K562 (cell line): ENCODE measurements around the gene TTC5. TPM values are rescaled to one million over a fixed set of nuclear protein-coding genes. Genes with fewer than 3 reads are reported as not detected.
"Not testable (repeated sequence)": the region's sequence is repeated elsewhere in the genome, so short reads cannot be mapped to it uniquely, and the experiment has no call there.

Experiments
- ATAC-seq: fragments of 200-7000 bp; cut with Tn5 transposase; 3 replicates; pipeline ENCODE4 v1.9.1; 2020; ENCODE audit warnings: moderate library complexity
- BruUV-seq: library from RNA; stranded (reverse); fragments of 400-500 nt; replicated peaks from 2 replicates; lab custom pipeline; 2021; lab: Mats Ljungman, UMichigan
- CTCF ChIA-PET: fragments of 300-600 bp; formaldehyde crosslinking; extraction: SDS; loops from one replicate; lab custom pipeline; 2021; ENCODE audit warnings: low intra/inter-chr PET ratio; lab: Yijun Ruan, JAX
- POLR2A ChIA-PET: fragments of 300-600, 350-650 bp; sonication (Branson Sonifier 250); formaldehyde crosslinking; extraction: SDS; loops from one replicate; lab custom pipeline; 2021; ENCODE audit warnings: antibody characterized with exemption, inconsistent platforms; lab: Yijun Ruan, JAX
- DNase-seq, 4 experiments: peaks; one replicate each; pipeline versions ENCODE4 v3.0.0 to v3.0.0-alpha.2; 2011 to 2018; ENCODE audit warnings: low spot score in 3 of 4, mixed read lengths in 3 of 4; ENCODE audit errors: extremely low read depth in 1 of 4
- FAIRE-seq: peaks from 2 replicates; lab custom pipeline; 2011; peaks lifted over from hg19 to GRCh38; lab: Jason Lieb, UNC
- H2AFZ ChIP-seq: 2 replicates; pipeline ENCODE4 v1.6.0; 2011; ENCODE audit warnings: low read depth, low read length, control low read depth, inconsistent platforms
- H3K27ac ChIP-seq: fragments of 200-600 bp; 3 replicates; pipeline ENCODE4 v1.8.0; 2011; ENCODE audit warnings: low read depth, mild to moderate bottlenecking, control low read depth, inconsistent platforms, low read length, moderate library complexity, mixed read lengths; ENCODE audit errors: extremely low read depth
- H3K27me3 ChIP-seq, 2 experiments: fragments of 300-600 bp in 1 of 2; 2 replicates in 1 of 2; 3 replicates in 1 of 2; pipeline versions ENCODE4 v1.6.0 to v1.8.0; 2011; ENCODE audit warnings: inconsistent platforms in 2 of 2, low read length in 2 of 2, mild to moderate bottlenecking in 1 of 2, mixed read lengths in 1 of 2, moderate library complexity in 1 of 2; ENCODE audit not compliant: control insufficient read depth in 2 of 2, insufficient read depth in 2 of 2
- H3K36me3 ChIP-seq: fragments of 300-600 bp; 3 replicates; pipeline ENCODE4 v1.8.0; 2011; ENCODE audit warnings: mild to moderate bottlenecking, low read length, inconsistent platforms; ENCODE audit not compliant: control insufficient read depth, insufficient read depth
- H3K4me1 ChIP-seq, 2 experiments: fragments of 200-600 bp in 1 of 2; replicated peaks in 1 of 2; 2 replicates in 1 of 2; 3 replicates in 1 of 2; pipeline versions ENCODE4 v1.5.1 to v1.8.0; 2011; ENCODE audit warnings: inconsistent platforms in 2 of 2, low read length in 2 of 2, mild to moderate bottlenecking in 1 of 2, mixed read lengths in 1 of 2, moderate library complexity in 1 of 2; ENCODE audit not compliant: control insufficient read depth in 2 of 2, insufficient read depth in 2 of 2
- H3K4me2 ChIP-seq: 2 replicates; pipeline ENCODE4 v1.6.1; 2011; ENCODE audit warnings: low read length, control low read depth, inconsistent platforms, mixed read lengths; ENCODE audit not compliant: insufficient read depth
- H3K4me3 ChIP-seq: fragments of 200-600 bp; sonication (generic), shearing (Covaris generic); 2 replicates; pipeline ENCODE4 v1.5.1; 2016; ENCODE audit warnings: control low read depth, inconsistent platforms
- H3K79me2 ChIP-seq: fragments of 200-600 bp; 3 replicates; pipeline ENCODE4 v1.8.0; 2011; ENCODE audit warnings: low read length, inconsistent platforms; ENCODE audit not compliant: control insufficient read depth, insufficient read depth
- H3K9ac ChIP-seq, 2 experiments: 2 replicates each; pipeline versions ENCODE4 v1.6.0 to v1.6.1; 2011; ENCODE audit warnings: low read depth in 2 of 2, low read length in 2 of 2, control low read depth in 1 of 2, inconsistent platforms in 1 of 2, mild to moderate bottlenecking in 1 of 2, mixed read lengths in 1 of 2; ENCODE audit not compliant: insufficient read depth in 1 of 2
- H3K9me1 ChIP-seq: one replicate; pipeline ENCODE4 v1.6.0; 2011; ENCODE audit warnings: inconsistent platforms, mild to moderate bottlenecking, low read length, moderate library complexity; ENCODE audit not compliant: control insufficient read depth, insufficient read depth
- H3K9me3 ChIP-seq: replicated peaks from 2 replicates; pipeline ENCODE4 v1.5.1; 2011; ENCODE audit warnings: low read depth, low read length, inconsistent platforms; ENCODE audit not compliant: control insufficient read depth, insufficient read depth
- H4K20me1 ChIP-seq: replicated peaks from 2 replicates; pipeline ENCODE4 v1.6.1; 2011; ENCODE audit warnings: low read length, inconsistent platforms, mixed read lengths; ENCODE audit not compliant: control insufficient read depth, insufficient read depth
- USF2 ChIP-seq: sonication (generic); formaldehyde crosslinking; IDR thresholded peaks from 2 replicates; pipeline ENCODE4 v1.5.0; 2020; ENCODE audit warnings: missing genetic modification reagents
- ZNF707 ChIP-seq: fragments of 250-450 bp; sonication (Bioruptor Pico); conservative IDR thresholded peaks from 2 replicates; pipeline ENCODE4 v1.8.0; 2022; ENCODE audit warnings: inconsistent platforms, mild to moderate bottlenecking, moderate library complexity
- WGBS: fragments of 100-300 bp; shearing (Covaris generic); methylation state at CpG from one replicate; pipeline ENCODE4 v1.1.6; 2016; ENCODE audit warnings: low coverage, mixed read lengths; ENCODE audit not compliant: insufficient coverage; ENCODE audit errors: missing lambda C conversion rate; 5-methylcytosine and 5-hydroxymethylcytosine counted together
- in situ Hi-C: fragments of 300-500 bp; cut with MboI; formaldehyde crosslinking; loops from 4 replicates; pipeline ENCODE4 v1.15.0; 2018; ENCODE audit warnings: inconsistent platforms, mixed read lengths
- intact Hi-C: fragments of 100-400 bp; cut with micrococcal nuclease; formaldehyde crosslinking; loops from 2 replicates; pipeline ENCODE4 v1.14.2; 2022
- polyA plus RNA-seq, 8 experiments: library from polyadenylated mRNA; depleted of rRNA in 4 of 8; stranded (reverse) in 5 of 8; unstranded in 3 of 8; fragments of >200 nt; fragmentation: Nextera tagmentation in 2 of 8; fragmentation: Illumina TruSeq in 1 of 8; extraction: Ambion mirVana in 2 of 8; extraction: Trizol in 1 of 8; gene quantifications; 2 replicates each; pipeline versions ENCODE4 v1.2.1 to v1.2.3, GENCODE V29; 2011 to 2014; ENCODE audit warnings: inconsistent platforms in 1 of 8, missing spikeins in 1 of 8
- total RNA-seq, 7 experiments: library from RNA; depleted of rRNA in 6 of 7; stranded (reverse); fragments of >200 nt in 6 of 7; fragmentation: Illumina TruSeq in 2 of 7; extraction: Trizol in 2 of 7; gene quantifications; 2 replicates each; pipeline versions ENCODE4 v1.2.1 to v1.2.3, GENCODE V29; 2011 to 2021; ENCODE audit warnings: low replicate concordance in 1 of 7

Gene TTC5
- total and polyA plus RNA-seq, 9 of the 15 experiments (the other 6 are each of a cell fraction or from before 2014, with no cell fraction given): 4.8 to 17.1 (median 7.5) TPM

DNA sequence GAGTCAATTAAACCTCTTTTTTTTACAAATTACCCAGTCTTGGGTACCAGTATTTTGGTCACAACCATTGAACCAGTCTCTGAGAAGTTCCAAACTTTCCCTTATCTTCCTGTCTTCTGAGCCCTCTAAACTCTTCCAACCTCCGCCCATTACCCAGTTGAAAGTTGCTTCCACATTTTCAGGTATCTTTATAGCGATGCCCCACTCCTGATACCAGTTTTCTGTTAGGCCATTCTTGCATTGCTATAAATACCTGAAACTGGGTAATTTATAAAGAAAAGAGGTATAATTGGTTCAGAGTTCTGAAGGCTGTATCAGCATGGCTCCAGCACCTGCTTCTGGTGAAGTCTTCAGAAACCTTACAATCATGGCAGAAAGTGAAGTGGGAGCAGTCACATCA, 31.7 kb downstream of the TTC5 start:
- H3K9ac ChIP-seq: no peak overlapping the region
- no TSS peak for BruUV-seq
- FAIRE-seq (no peak), DNase-seq (no peak), ATAC-seq (no peak)
- H3K79me2 ChIP-seq: no peaks in the 10 kb centered on the region
- H3K4me3 ChIP-seq: no peak overlapping the region
- POLR2A ChIA-PET: no interaction called here
- in situ Hi-C loops: no loop called here
- H3K4me2 ChIP-seq: no peak overlapping the region
- no peaks in the 10 kb centered on the region for H4K20me1 ChIP-seq
- CTCF ChIA-PET: no interaction called here
- no peaks in the 10 kb centered on the region for H3K9me1 ChIP-seq
- no peaks in the 10 kb centered on the region for H3K27me3 ChIP-seq
- intact Hi-C loops: no loop called here
- H3K9me3 ChIP-seq: no peaks in the 10 kb centered on the region
- peak; percentile 76 for TF ChIP-seq ZNF707 (CRISPR knock-in tag)
- TF ChIP-seq USF2 (CRISPR knock-in tag): no peak
- H2AFZ ChIP-seq: no peak overlapping the region
- H3K4me1 ChIP-seq: peaks cover 0 to 4% of the 10 kb centered on the region in 2 experiments; a peak in 2 of 5 replicates
- 100% methylated on average over 1 of the region's 2 CpGs for WGBS
- H3K27ac ChIP-seq: no peak overlapping the region
- H3K36me3 ChIP-seq: no peaks in the 10 kb centered on the region

GRCh38 chr14:20264361-20264760, 41.4 kb downstream of the TTC5 start:
- H3K9me1 ChIP-seq, POLR2A ChIA-PET, ATAC-seq, H3K9ac ChIP-seq, H2AFZ ChIP-seq, H4K20me1 ChIP-seq, in situ Hi-C loops, H3K36me3 ChIP-seq, DNase-seq, BruUV-seq, H3K79me2 ChIP-seq, H3K4me3 ChIP-seq, H3K9me3 ChIP-seq, FAIRE-seq, H3K27me3 ChIP-seq, H3K4me2 ChIP-seq, CTCF ChIA-PET, H3K27ac ChIP-seq: not testable (repeated sequence)
- H3K4me1 ChIP-seq: peaks cover 0 to 16% of the 10 kb centered on the region in 2 experiments; a peak in 3 of 5 replicates
- WGBS: 75% methylated on average over 5 of the region's 5 CpGs
- intact Hi-C loops: loop anchor here (5.0 kb wide), 1 partner anchor 343 kb away; no protein-coding TSS in a partner anchor
